Measurements from ENCODE around the gene MARS1.
A peak's percentile ranks its signal among the peaks of the same experiment; 100 is the strongest.

MARS1 gene

GRCh38 chr12:57459055-57459749, 28.7 kb upstream of the MARS1 start:
- DNase-seq: peak; percentile 95 to 97

- no peak for DNase-seq
Observed at GRCh38 chr12:57459750-57460467, 28.0 kb upstream of the MARS1 start, which contains the start of gene GLI1. Gene GLI1, plus strand, starts transcription at chr12:57459785. Its CDS starts 3,907 bp downstream, at chr12:57463692.

GRCh38 chr12:57460468-57460784, 27.4 kb upstream of the MARS1 start:
- DNase-seq: no peak

DNA sequence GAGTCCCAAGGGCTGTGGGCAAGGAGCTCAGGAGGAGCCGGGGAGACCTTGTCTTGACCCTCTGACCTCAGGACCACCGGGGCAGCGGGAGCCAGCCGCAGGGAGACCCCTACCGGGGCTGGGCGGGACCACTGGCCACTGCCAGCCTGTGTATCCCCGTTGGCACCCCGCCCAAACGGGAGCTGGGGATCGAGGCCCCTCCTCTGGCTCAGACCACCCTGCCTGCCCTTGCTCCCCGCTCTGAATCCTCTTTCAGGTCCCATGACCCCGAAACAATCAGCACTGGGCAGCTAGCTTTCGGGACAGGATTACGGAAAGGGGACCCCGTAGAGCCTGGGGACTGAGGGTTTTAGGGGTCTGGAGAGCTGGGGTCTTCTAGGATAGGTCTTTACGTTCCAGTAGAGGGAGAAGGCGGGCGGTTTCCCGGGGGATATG, 27.0 kb upstream of the MARS1 start:
- DNase-seq: no peak

DNA sequence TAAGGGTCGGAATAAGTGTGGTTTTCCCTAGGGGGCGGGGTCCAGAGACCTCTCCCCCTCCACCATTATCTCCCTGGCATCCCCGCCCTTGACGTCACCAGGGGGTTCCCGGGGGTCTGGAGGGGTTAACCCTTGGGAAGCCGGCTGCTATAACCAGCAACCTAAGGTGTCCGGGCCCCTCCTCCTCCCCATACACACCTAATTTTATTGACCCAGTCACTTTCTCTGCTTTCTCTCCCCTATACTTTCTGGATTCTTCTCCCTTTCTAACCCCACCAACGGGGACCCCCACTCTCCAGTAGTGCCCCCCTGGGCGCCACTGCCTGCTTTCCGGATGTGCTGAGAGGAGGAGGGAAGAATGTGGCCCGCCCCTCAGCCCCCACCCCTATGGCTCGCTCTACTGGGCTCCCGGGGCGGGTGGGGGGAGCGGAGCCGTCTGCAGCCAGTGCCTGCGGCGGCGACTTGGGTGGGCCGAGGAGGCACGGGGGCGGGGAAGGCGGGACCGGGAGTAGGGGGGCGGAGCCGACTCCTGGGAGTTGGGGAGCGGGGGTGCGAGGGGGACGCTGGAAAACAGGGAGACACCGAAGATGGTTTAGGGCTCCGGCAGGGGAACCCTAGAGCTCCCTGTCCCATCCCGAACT, 26.5 kb upstream of the MARS1 start:
- no peak for DNase-seq

- no peak for DNase-seq
Observed at GRCh38 chr12:57461917-57462250, 26.0 kb upstream of the MARS1 start.

- DNase-seq: peak; percentile 89 to 92
Observed at GRCh38 chr12:57462251-57462911, 25.5 kb upstream of the MARS1 start.

DNA sequence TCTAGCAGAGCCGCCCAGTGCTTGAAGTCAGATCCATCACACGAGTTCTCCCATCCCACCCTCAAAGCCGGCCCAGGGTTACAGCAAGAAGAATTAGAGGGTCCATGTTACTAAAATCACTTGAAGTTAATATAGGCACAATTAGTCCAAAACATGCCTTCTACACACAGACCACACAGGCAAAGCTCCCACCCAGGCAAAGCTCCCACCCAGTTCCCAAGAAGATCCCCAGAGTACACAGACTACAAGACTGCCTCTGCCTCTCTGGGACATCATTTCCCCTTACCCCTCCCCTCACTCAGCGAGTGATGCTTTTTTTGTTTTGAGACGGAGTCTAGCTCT, 25.0 kb upstream of the MARS1 start:
- no peak for DNase-seq

DNA sequence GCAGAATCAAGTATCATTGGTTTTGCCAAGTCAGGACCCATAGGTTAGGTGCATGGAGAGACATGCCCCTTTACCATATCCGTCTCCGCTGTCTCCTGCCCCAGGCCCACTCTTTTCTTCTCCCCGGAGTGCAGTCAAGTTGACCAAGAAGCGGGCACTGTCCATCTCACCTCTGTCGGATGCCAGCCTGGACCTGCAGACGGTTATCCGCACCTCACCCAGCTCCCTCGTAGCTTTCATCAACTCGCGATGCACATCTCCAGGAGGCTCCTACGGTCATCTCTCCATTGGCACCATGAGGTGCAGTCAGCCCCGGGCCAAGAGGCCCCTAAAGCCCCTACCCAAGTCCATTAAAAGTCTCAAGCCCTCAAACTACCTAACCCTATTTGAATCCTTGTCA, 23.3 kb upstream of the MARS1 start:
- DNase-seq: no peak

- no peak for DNase-seq
Observed at GRCh38 chr12:57465030-57465746, 22.7 kb upstream of the MARS1 start.

GRCh38 chr12:57465747-57466505, 21.9 kb upstream of the MARS1 start:
- no peak for DNase-seq

- no peak for DNase-seq
Observed at GRCh38 chr12:57467212-57467874, 20.5 kb upstream of the MARS1 start.

DNA sequence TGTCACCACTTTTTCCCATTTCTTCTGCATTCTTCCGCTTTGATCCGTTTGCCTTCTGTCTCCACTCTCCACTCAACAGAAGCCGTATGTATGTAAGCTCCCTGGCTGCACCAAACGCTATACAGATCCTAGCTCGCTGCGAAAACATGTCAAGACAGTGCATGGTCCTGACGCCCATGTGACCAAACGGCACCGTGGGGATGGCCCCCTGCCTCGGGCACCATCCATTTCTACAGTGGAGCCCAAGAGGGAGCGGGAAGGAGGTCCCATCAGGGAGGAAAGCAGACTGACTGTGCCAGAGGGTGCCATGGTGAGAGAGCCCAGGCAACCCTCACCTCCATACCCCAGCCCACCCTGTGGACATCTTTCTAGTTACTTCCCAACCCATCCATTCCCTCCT, 20.0 kb upstream of the MARS1 start:
- DNase-seq: no peak

GRCh38 chr12:57469296-57470164, 18.3 kb upstream of the MARS1 start:
- DNase-seq: no peak

- no peak for DNase-seq
Observed at GRCh38 chr12:57470286-57470969, 17.4 kb upstream of the MARS1 start.

DNA sequence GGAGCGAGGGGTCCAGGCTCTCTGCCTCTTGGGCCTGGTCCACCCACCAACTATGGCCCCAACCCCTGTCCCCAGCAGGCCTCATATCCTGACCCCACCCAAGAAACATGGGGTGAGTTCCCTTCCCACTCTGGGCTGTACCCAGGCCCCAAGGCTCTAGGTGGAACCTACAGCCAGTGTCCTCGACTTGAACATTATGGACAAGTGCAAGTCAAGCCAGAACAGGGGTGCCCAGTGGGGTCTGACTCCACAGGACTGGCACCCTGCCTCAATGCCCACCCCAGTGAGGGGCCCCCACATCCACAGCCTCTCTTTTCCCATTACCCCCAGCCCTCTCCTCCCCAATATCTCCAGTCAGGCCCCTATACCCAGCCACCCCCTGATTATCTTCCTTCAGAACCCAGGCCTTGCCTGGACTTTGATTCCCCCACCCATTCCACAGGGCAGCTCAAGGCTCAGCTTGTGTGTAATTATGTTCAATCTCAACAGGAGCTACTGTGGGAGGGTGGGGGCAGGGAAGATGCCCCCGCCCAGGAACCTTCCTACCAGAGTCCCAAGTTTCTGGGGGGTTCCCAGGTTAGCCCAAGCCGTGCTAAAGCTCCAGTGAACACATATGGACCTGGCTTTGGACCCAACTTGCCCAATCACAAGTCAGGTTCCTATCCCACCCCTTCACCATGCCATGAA, 16.8 kb upstream of the MARS1 start:
- DNase-seq: no peak

DNA sequence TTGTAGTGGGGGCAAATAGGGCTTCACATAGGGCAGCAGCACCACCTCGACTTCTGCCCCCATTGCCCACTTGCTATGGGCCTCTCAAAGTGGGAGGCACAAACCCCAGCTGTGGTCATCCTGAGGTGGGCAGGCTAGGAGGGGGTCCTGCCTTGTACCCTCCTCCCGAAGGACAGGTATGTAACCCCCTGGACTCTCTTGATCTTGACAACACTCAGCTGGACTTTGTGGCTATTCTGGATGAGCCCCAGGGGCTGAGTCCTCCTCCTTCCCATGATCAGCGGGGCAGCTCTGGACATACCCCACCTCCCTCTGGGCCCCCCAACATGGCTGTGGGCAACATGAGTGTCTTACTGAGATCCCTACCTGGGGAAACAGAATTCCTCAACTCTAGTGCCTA, 16.2 kb upstream of the MARS1 start:
- DNase-seq: no peak

DNA sequence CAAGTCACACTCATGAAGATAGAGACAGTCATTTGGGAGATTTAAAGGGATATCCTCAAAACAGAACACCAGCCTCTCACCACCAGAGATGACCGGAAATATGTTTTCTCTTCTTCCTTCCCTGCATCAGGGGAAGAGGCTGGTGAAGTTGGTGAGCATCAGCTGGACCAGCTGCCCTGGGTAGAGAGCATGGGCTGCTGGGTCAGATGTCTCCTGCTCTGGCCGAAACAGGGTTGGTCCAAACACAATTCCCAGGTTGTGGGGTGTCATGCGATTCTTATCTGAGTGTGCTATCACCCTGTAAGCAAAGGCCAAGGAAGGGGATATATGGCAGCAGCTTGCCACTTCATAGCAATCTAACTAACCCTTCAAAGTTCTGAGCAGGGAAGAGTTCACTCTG, 15.5 kb upstream of the MARS1 start:
- no peak for DNase-seq

- no peak for DNase-seq
Observed at GRCh38 chr12:57473392-57473791, 14.5 kb upstream of the MARS1 start.

DNA sequence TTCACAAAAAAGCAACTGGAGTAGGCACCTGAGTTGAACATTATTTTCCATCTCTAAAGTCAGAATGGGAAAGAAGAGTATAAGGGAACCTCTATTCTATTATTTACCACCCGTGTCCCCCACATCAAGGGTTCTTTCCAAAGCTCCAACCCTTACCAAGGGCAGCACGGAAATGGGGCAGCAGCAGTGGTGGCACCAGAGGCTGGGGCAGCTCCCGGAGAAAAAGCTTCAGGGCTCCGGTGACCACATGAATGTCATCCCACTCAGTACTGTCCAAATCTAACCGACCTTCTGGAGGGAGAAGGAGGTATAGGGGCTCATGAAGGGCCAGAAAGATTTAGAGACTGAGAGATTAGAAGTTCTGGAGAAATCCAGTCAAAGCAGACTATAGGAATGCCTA, 14.0 kb upstream of the MARS1 start:
- DNase-seq: no peak
